PC-9 (cell line): Measurements from ENCODE around the gene STX17.

Source experiments
- EZH2 ChIP-seq: fragments of 200-600 bp; sonication (generic); IDR thresholded peaks from 2 replicates; pipeline ENCODE4 v1.8.0; 2017; ENCODE audit warnings: antibody characterized with exemption, low read depth
- TF ChIP-seq, protein P1 (sequence below): fragments of 200-600 bp; sonication (generic); conservative IDR thresholded peaks from 2 replicates; pipeline ENCODE4 v1.6.1; 2017; ENCODE audit warnings: mixed run types, antibody characterized with exemption, mild to moderate bottlenecking, moderate library complexity

DNA sequence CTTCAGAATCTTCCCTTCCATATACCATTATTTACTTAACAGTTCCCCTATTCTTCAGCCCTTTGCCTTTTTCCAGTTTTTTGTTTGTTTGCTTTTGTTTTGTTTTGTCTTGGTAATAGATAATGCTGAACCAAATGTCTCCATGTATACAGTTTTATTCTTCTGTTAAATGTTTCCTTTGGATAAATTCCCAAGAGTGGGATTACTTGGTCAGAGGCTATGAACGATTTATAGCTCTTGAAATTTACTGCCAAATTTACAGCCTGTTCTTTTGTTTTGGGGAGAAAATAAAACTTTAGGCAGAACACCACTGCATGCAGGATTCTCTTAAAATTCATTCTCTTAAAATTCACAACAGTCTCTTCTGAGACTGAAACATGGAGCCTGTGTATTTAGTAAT is 46.2 kb upstream of the STX17 start:
- TF ChIP-seq, protein P1, sequence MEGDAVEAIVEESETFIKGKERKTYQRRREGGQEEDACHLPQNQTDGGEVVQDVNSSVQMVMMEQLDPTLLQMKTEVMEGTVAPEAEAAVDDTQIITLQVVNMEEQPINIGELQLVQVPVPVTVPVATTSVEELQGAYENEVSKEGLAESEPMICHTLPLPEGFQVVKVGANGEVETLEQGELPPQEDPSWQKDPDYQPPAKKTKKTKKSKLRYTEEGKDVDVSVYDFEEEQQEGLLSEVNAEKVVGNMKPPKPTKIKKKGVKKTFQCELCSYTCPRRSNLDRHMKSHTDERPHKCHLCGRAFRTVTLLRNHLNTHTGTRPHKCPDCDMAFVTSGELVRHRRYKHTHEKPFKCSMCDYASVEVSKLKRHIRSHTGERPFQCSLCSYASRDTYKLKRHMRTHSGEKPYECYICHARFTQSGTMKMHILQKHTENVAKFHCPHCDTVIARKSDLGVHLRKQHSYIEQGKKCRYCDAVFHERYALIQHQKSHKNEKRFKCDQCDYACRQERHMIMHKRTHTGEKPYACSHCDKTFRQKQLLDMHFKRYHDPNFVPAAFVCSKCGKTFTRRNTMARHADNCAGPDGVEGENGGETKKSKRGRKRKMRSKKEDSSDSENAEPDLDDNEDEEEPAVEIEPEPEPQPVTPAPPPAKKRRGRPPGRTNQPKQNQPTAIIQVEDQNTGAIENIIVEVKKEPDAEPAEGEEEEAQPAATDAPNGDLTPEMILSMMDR, result no peak
- TF ChIP-seq EZH2, result no peak
